NCI-H526 treated with DMSO at 0.1 percent for 48 hours (cell line): ENCODE data around the gene C19orf44.
"Not testable (repeated sequence)": the region's sequence is repeated elsewhere in the genome, so short reads cannot be mapped to it uniquely, and the experiment has no call there.

ENCODE experiments used
- DNase-seq: peaks from one replicate; lab custom pipeline; 2025; lab: John Stamatoyannopoulos, UW

The C19orf44 gene

GRCh38 chr19:16495982-16496612, at the start of gene C19orf44, which contains the start of gene CALR3:
Gene C19orf44, plus strand, starts transcription at chr19:16496394. Its CDS starts 4,399 bp downstream, at chr19:16500793.
Gene CALR3, minus strand, starts transcription at chr19:16496167. Its CDS starts 38 bp downstream, at chr19:16496129.
- DNase-seq = peak; percentile 93

DNA sequence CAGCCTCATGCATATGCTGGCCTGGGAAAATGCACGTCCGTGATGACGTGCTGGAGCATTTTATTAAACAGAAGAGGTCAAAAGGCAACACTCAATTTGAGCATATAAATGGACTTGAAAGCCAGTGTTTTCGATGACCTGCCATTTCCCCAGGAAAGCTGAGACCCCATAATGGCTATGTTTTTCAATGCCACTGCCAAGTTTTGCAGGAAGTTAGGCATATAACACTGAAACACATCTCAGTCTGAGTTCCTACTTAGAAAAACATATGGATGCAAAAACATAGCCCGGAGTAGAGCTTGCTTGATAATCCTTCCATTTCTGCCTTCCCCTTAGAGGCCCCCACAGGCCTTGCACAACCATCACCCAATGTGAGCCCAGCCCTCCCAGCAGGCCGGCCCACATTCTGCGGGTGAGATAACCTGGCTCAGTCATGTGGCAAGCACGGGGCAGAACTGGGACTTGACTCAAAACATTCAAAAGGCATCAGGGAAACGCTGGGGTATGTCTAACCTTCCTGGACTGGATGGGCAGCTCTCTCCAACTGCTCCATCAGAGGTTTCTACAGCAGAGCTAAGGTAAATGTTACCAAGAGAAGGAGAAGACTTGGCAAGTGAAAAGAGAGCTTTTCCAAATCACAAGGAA, 49.3 kb upstream of the C19orf44 start:
- DNase-seq = no peak

DNA sequence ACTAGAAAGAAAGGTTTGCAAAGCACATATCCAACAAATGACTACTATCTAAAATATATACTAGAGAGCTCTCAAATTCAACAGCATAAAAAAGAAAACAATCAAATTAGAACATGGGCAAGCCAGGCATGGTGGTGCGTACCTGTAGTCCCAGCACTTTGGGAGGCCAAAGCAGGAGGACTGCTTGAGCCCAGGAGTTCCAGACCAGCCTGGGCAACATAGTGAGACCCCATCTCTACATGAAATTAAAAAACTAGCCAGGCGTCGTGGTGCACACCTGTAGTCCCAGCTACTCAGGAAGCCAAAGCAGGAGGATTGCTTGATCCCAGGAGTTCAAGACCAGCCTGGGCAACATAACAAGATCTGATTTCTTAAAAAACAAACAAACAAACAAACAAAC, 47.3 kb upstream of the C19orf44 start:
- not testable (repeated sequence) for DNase-seq

GRCh38 chr19:16449330-16449961, 46.7 kb upstream of the C19orf44 start:
- no peak for DNase-seq

GRCh38 chr19:16452325-16452724, 43.9 kb upstream of the C19orf44 start:
- no peak for DNase-seq

DNA sequence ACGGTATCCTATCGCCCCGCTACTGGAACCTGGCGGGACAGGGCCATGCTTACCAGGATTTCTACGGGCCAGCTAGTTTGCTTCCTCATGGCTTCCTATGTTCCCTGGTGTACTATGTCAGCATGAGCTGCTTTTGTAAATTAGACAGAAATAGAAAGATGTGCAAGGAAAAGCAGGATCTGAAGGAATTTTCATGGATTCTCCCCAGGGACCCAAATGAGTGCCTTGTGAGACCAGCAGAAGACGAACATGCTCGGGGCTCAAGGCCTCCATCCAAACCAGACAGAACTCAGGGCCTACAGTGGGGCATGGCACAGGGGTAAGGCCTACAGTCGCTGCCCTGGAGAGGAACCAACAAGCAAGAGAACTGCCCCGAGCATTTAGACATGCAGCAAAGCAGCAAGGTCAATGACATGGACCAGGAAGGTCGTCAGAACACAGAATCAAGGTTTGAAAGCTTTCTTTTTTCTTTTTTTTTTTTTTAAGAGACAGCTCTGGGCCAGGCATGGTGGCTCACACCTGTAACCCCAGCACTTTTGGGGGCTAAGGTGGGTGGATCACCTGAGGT, 41.8 kb upstream of the C19orf44 start:
- no peak for DNase-seq

- no peak for DNase-seq
Measured at GRCh38 chr19:16455489-16455888, 40.7 kb upstream of the C19orf44 start.

DNA sequence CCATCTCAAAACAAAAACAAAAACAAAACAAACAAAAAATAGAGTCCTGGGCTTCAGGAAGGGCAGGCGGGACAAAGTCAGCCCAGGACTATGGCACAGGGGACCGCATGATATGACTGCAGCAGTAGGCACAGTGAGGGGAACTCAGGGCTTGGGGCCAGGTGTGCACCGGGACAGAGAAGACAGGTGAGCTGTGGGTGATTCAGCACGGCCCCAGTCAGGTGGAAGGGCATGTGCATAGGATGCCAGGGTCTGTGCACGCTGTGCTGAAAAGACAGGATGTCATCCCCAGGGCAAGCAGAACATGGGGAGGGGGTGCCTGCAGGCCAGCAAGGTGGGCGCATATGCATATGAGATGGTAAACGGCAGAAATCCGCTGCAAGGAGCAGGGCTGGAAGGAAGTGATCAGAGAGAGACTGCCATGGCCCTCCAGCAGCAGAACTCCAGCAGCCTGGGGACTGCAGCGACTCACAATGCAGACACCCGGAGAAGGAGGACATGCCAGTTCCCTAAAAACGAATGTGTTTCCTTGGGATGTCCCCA, 39.5 kb upstream of the C19orf44 start:
- no peak for DNase-seq

- no peak for DNase-seq
Measured at GRCh38 chr19:16457195-16457953, 38.8 kb upstream of the C19orf44 start.

DNA sequence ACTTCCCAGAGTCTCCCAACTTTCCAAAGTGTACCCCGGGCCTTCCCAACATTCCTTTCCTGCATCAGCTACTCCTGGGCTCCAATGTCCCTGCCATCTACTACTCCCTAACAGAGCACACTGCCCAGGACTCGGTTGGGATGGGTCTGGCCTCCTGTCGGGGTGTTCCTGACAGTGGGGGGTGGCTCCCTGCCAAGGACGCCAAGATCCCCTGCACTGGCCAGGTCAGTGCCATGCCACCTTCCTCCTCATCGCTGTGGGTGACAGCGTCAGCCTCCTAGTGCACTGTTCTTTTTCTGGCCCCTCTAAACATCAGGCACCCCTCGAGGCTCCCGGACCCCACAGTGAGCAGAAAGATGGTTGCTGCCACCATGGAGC, 38.3 kb upstream of the C19orf44 start:
- no peak for DNase-seq

DNA sequence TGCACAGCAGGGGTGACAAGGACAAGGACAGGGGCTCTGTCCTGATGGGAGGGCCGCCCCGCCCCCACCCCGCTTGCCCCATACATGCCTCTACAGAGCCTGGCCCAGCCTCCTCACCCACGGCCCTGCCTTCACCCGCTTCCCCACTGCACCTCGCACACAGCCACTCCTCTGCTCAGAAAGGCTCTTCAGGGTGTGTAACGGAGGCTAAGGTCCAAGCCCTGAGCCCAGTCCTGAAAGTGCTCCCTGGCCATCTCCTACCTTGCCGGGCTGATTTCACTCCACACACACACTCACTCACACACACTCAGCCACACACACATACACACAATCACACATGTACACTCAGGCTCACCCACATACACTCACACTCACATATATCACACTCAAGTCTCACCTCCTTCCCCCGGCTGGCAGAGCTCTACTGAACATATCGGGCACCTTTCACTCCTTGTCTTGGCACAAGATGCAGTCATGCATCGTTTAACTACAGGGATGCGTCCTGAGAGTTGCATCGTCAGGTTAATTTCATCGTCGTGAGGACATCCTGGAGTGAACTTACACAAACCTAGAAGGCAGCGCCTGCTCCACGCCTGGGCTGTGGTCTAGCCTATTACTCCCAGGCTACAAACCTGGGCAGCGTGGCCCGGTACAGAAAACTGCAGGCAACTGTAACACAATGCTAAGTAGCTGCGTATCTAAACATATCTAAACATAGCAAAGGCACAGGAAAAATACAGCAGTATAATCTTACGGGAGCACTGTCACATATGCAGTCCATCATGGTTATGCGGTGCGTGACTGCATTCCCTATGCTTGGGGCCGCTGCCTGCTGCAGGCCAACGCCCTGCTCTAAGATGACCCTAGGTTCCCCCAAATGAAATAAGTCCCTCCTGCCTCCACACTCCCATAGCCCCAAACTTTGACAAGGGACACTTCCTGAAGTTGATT, 37.5 kb upstream of the C19orf44 start:
- no peak for DNase-seq

DNA sequence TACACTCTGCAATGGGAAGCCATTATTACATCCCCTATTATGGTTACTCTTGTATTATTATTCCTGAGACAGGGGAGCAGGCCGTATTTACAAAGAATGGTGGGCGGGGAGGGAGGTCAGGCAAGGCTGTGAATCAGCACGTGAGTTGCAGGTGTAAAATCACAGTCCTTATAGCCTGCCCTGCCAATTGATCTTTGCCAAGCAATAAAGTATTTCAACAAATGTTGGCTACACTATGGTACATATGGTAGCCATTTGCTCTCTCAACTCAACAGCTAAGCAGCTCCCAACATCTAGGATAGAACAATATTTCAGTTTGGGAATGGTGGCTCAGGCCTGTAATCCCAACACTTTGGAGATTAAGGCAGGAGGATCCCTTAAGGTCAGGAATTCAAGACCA, 36.5 kb upstream of the C19orf44 start:
- no peak for DNase-seq

GRCh38 chr19:16460454-16460853, 35.7 kb upstream of the C19orf44 start:
- no peak for DNase-seq

DNA sequence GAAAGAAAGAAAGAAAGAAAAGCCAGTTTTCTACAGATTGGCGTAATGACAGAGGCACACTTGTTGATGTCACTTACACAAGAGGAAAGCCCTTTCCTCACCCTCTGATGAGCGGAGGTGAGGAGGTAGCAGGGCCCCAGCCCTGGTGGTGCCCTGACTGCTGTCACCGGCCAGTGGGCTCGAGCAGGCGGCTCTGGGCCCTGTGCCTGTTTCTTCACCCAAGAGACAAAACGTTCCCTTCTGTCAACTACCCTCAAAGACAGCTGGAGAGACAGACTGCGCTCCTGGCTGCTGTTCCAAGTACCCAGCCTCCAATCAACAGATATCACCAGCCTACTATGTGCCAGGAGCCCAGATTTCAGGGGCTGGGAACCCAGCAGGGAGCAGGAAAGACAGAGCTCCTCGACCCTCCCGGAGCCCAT, 34.6 kb upstream of the C19orf44 start:
- DNase-seq = no peak

DNA sequence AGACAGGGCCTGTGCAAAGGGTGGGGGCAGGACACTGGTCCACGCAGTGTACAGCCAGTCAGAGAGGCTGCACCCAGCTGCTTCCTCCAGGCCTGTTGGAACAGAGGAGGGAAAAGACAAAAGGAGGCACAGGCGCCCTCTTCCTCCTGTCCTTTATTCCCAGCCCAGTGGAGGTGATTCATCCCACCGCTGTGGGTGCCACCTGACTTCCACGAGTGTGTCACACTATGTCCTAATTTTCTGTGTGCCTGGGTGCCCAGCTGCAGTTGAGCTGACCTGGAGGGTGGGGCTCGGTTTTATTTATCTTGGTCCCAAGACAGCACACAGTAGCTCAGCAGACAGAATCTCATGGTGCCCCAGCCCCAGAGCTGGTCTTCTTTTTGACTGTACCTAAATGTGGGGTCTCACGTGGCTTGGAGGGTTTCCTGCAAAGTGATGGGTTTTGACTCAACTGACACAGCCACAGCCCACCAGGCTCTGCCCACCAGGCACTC, 33.4 kb upstream of the C19orf44 start:
- no peak for DNase-seq

DNA sequence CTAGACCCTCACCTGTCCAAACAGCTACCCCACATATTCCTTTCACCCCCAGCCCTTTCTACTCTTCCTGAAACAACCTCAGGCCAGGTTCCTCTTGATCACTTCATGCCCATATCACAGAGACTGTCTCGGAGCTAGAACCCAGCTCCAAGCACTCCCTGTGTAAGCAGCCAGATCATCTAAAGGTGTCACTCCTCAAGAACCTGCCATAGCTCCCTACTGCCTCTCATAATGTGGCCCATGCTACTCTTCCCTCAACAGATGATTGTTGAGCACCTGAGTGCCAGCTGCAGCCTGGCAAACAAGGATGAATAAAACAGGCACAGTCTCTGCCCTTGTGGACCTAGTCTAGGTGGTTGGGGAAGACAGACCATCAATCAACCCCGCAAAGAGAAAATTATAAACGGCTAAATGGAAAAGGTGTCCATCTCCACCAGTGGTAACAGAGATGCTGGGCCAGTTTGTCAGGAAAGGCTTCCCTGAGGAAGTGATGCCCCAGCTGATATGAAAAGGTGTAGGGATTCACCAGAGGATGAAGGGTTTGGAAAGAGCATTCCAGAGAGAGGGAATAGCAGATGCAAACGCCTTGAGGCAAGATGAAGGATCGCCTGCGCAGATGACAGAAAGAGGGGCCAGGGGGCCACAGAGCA, 32.7 kb upstream of the C19orf44 start:
- DNase-seq = no peak

DNA sequence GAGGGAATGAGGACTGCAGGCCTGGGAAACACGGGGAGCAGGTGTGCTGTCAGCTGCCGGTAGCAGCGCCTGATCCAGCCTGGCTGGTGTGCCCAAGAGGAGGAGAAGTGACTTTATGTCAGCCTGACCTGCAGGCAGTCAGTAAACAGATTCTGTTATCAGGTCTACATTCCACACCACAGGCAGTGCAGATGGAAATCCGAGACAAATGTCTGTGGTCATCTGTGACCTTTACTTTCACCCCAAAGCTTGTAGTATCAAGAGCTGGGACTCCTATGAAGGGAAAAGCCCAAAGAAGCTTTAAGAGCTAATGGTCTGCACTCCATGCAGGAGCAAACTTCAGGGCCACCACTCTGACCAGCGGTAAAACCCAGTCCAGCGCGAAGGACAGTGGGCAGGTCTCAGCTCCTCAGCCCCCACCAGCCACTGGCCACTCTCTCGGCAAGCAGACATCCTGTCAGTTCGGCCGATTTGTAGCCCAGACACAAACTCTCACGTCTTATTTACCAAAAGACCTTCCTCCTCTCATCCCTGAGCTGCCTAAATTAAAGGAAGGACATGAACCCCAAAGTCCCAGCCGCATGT, 32.1 kb upstream of the C19orf44 start:
- no peak for DNase-seq

DNA sequence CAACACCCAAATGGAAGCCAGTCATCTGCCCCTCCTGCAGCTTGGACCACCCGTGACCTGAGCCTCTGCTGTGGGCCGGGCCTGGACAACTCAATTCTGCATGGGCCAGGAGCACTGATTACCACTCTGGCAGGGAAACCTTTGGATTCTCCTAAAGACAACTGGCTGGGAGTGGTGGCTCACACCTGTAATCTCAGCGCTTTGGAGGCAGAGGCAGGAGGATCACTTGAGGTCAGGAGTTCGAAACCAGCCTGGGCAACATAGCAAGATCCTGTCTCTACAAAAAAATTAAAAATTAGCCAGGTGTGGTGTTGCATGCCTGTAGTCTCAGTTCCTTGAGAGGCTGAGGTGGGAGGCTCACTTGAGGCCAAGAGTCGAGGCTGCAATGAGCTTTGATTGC, 31.0 kb upstream of the C19orf44 start:
- DNase-seq = no peak

GRCh38 chr19:16466802-16467427, 29.3 kb upstream of the C19orf44 start:
- DNase-seq = not testable (repeated sequence)
